Esophagus squamous epithelium (tissue), 4 donors: Measurements from ENCODE around the gene SDHB.

Source experiments
- CTCF ChIP-seq, 6 experiments: fragments of 450-650 bp in 4 of 6; fragments of 200-600 bp in 2 of 6; sonication (generic) in 2 of 6; IDR thresholded peaks; one replicate each; pipeline ENCODE4 v1.5.1; 2016 to 2019; ENCODE audit warnings: antibody characterized with exemption in 6 of 6, mild to moderate bottlenecking in 4 of 6, moderate library complexity in 4 of 6
- POLR2A ChIP-seq, 4 donors: fragments of 450-650 bp; IDR thresholded peaks; one replicate each; pipeline ENCODE4 v1.6.1; 2017; ENCODE audit warnings: antibody characterized with exemption in 4 of 4, mild to moderate bottlenecking in 4 of 4, moderate library complexity in 3 of 4

GRCh38 chr1:16982902-16983301, 70.9 kb downstream of the SDHB start:
- no peak for TF ChIP-seq CTCF (IDR thresholded peaks at IDR 0.05)
- TF ChIP-seq POLR2A (IDR thresholded peaks at IDR 0.05) = no peak
